GM19025 (cell line): ENCODE measurements around the gene GJD3.

ENCODE experiments used
- ATAC-seq: cut with Tn5 transposase; IDR thresholded peaks from one replicate; pipeline ENCODE4 v1.9.1; 2021; ENCODE audit warnings: mild to moderate bottlenecking, low read depth, moderate library complexity; ENCODE audit not compliant: unreplicated experiment

The GJD3 gene

GRCh38 chr17:40326832-40327199 lies 37.7 kb downstream of the GJD3 start:
- ATAC-seq: no peak

GRCh38 chr17:40326014-40326831 lies 38.3 kb downstream of the GJD3 start:
- ATAC-seq: no peak

- ATAC-seq: no peak
These were observed 39.2 kb downstream of the GJD3 start for GRCh38 chr17:40325156-40326013.

- ATAC-seq: no peak
These were observed 40.9 kb downstream of the GJD3 start for GRCh38 chr17:40323391-40324381.

- no peak for ATAC-seq
These were observed 41.9 kb downstream of the GJD3 start for GRCh38 chr17:40322358-40323315.

GRCh38 chr17:40321961-40322357 lies 42.6 kb downstream of the GJD3 start:
- no peak for ATAC-seq

- ATAC-seq: no peak
These were observed 43.0 kb downstream of the GJD3 start for GRCh38 chr17:40321524-40321929.

GRCh38 chr17:40320756-40321523 lies 43.6 kb downstream of the GJD3 start:
- no peak for ATAC-seq

- ATAC-seq: no peak
These were observed 44.6 kb downstream of the GJD3 start for GRCh38 chr17:40319651-40320540.

- ATAC-seq: no peak
These were observed 45.6 kb downstream of the GJD3 start for GRCh38 chr17:40318830-40319391.

- ATAC-seq: peak; percentile 68
These were observed 46.4 kb downstream of the GJD3 start for GRCh38 chr17:40317880-40318829.

GRCh38 chr17:40317345-40317873 lies 47.1 kb downstream of the GJD3 start:
- ATAC-seq: no peak

- ATAC-seq: no peak
These were observed 47.8 kb downstream of the GJD3 start for GRCh38 chr17:40316571-40317344.

- ATAC-seq: no peak
These were observed 48.6 kb downstream of the GJD3 start for GRCh38 chr17:40315678-40316570.
